Transverse colon (tissue), 4 donors: Measurements from ENCODE around the gene FAM241B. TPM values are rescaled to one million over a fixed set of nuclear protein-coding genes. Genes with fewer than 3 reads are reported as not detected.
A peak's percentile ranks its signal among the peaks of the same experiment; 100 is the strongest.

Experiments used
- DNase-seq: peaks from one replicate; pipeline ENCODE4 v3.0.0-alpha.2; 2019
- H3K27ac ChIP-seq, 4 donors: fragments of 200-600 bp; sonication (generic); 2 replicates each; pipeline ENCODE4 v1.5.1; 2016 to 2018; ENCODE audit warnings: inconsistent platforms in 4 of 4
- H3K27me3 ChIP-seq: fragments of 200-600 bp; sonication (generic); 2 replicates; pipeline ENCODE4 v1.5.1; 2017; ENCODE audit warnings: inconsistent platforms
- H3K36me3 ChIP-seq, 4 donors: fragments of 200-600 bp; sonication (generic); 2 replicates each; pipeline ENCODE4 v1.5.1; 2017 to 2019; ENCODE audit warnings: inconsistent platforms in 4 of 4
- H3K4me1 ChIP-seq, 4 donors: fragments of 200-600 bp; sonication (generic); 2 replicates each; pipeline ENCODE4 v1.5.1; 2017 to 2020; ENCODE audit warnings: inconsistent platforms in 4 of 4
- H3K4me3 ChIP-seq, 4 donors: fragments of 200-600 bp; sonication (generic); 1 replicate in 1 of 4; 2 replicates in 3 of 4; pipeline versions ENCODE4 v1.5.1 to v1.6.1; 2017 to 2019; ENCODE audit warnings: inconsistent platforms in 4 of 4
- H3K9me3 ChIP-seq, 2 donors: fragments of 200-600 bp; sonication (generic); 2 replicates each; pipeline ENCODE4 v1.5.1; 2017 to 2019; ENCODE audit warnings: inconsistent platforms in 2 of 2
- CTCF ChIP-seq, 5 experiments: fragments of 200-600 bp in 3 of 5; fragments of 450-650 bp in 2 of 5; sonication (generic) in 3 of 5; IDR thresholded peaks; 1 replicate in 2 of 5; 2 replicates in 3 of 5; pipeline ENCODE4 v1.5.1; 2016 to 2017; ENCODE audit warnings: antibody characterized with exemption in 5 of 5, inconsistent platforms in 3 of 5, mild to moderate bottlenecking in 2 of 5, moderate library complexity in 1 of 5
- EP300 ChIP-seq: sonication (generic); formaldehyde crosslinking; IDR thresholded peaks from one replicate; pipeline ENCODE4 v1.6.1; 2017; ENCODE audit warnings: antibody characterized with exemption, low read depth
- POLR2A ChIP-seq: fragments of 450-650 bp; IDR thresholded peaks from one replicate; pipeline ENCODE4 v1.6.1; 2016; ENCODE audit warnings: antibody characterized with exemption, mild to moderate bottlenecking, moderate library complexity
- POLR2AphosphoS5 ChIP-seq, 3 donors: sonication (generic); formaldehyde crosslinking; IDR thresholded peaks; one replicate each; pipeline ENCODE4 v1.6.1; 2016; ENCODE audit warnings: antibody characterized with exemption in 3 of 3
- WGBS, 2 donors: methylation state at CpG; one replicate each; pipeline ENCODE4 v1.1.5; 2018; ENCODE audit warnings: low coverage in 1 of 2; 5-methylcytosine and 5-hydroxymethylcytosine counted together
- in situ Hi-C, 4 donors: fragments of 200-750 bp; cut with MboI; loops; one replicate each; pipeline versions ENCODE4 v1.15.0 to v1.15.1; 2017; ENCODE audit warnings: low sequenced_read_pairs in 3 of 4, low pct_ligation_motif_present in 1 of 4, low pct_unique_long_range_greater_than_20kb in 1 of 4
- intact Hi-C: fragments of 100-400 bp; cut with DNase I; formaldehyde crosslinking; loops from one replicate; pipeline ENCODE4 v1.15.1; 2023; ENCODE audit warnings: low total_unique reads
- total RNA-seq, 4 donors: library from RNA; depleted of rRNA; stranded (reverse); fragments of >200 nt; gene quantifications; one replicate each; pipeline ENCODE4 v1.1.0, GENCODE V29; 2016

The FAM241B gene
- total RNA-seq = 1 to 10 TPM in 1 of 4 donors, under 1 TPM in 1, not detected in 2; 0.95 to 1.4 TPM

- intact Hi-C loops = no loop called here
- Histone ChIP-seq H3K27me3 (peaks cover 3% of the 10 kb centered on the region), H3K36me3 (no peaks in the 10 kb centered on the region), H3K27ac (peak within 1 kb of the TSS in 3 of 4 donors; percentile 64 to 67 (median 64)), H3K4me3 (peak within 1 kb of the TSS; percentile 36 to 76 (median 66)), H3K4me1 (peaks cover 0 to 13% (median 7%) of the 10 kb centered on the region in 4 donors), H3K9me3 (no peaks in the 10 kb centered on the region)
- TF ChIP-seq CTCF (IDR thresholded peaks at IDR 0.05) (peak; percentile 90 to 100 (median 99)), POLR2AphosphoS5 (IDR thresholded peaks at IDR 0.05) (peak in 1 of 3 donors; percentile 11), POLR2A (no peak)
- 6% methylated on average over 65 of the region's 72 CpGs; no CpG with 5 or more reads in 1 of the 2 donors for WGBS, 2 donors
- in situ Hi-C loops = loop anchor here (10.0 to 25.0 kb wide), 6 partner anchors 118 to 393 kb away; partner anchors contain the start of gene TACR2 (in 3 of the 4)
- peak; percentile 84 for DNase-seq
These were observed at the start of gene FAM241B for GRCh38 chr10:69629897-69630650. TSS of gene FAM241B (plus strand) at chr10:69630247. CDS start at chr10:69631744, 1,497 bp downstream.

GRCh38 chr10:69580435-69580834 lies 49.6 kb upstream of the FAM241B start:
- intact Hi-C loops = no loop called here
- Histone ChIP-seq H3K9me3 (no peaks in the 10 kb centered on the region), H3K36me3 (no peaks in the 10 kb centered on the region), H3K4me1 (no peaks in the 10 kb centered on the region), H3K27ac (no peak overlapping the region), H3K4me3 (no peak overlapping the region), H3K27me3 (peaks cover 61% of the 10 kb centered on the region)
- 74 to 79% methylated on average over 5 of the region's 5 CpGs for WGBS, 2 donors
- TF ChIP-seq EP300 (no peak), CTCF (IDR thresholded peaks at IDR 0.05) (no peak), POLR2AphosphoS5 (IDR thresholded peaks at IDR 0.05) (no peak), POLR2A (no peak)
- DNase-seq = no peak
- in situ Hi-C loops = no loop called here

GRCh38 chr10:69583106-69583505 lies 46.9 kb upstream of the FAM241B start:
- in situ Hi-C loops (no loop called here), intact Hi-C loops (no loop called here)
- DNase-seq = no peak
- Histone ChIP-seq H3K4me3 (no peak overlapping the region), H3K27ac (no peak overlapping the region), H3K27me3 (peaks cover 34% of the 10 kb centered on the region), H3K36me3 (no peaks in the 10 kb centered on the region), H3K9me3 (no peaks in the 10 kb centered on the region), H3K4me1 (no peaks in the 10 kb centered on the region)
- TF ChIP-seq POLR2AphosphoS5 (IDR thresholded peaks at IDR 0.05) (no peak), POLR2A (no peak), CTCF (IDR thresholded peaks at IDR 0.05) (no peak), EP300 (no peak)
- WGBS, 2 donors = 15 to 40% methylated on average over 1 to 2 of the region's 2 CpGs

- H3K36me3 ChIP-seq = no peaks in the 10 kb centered on the region
- no peaks in the 10 kb centered on the region for H3K4me1 ChIP-seq
- no peak overlapping the region for H3K4me3 ChIP-seq
- H3K27ac ChIP-seq = no peak overlapping the region
- intact Hi-C loops (no loop called here), in situ Hi-C loops (no loop called here)
- no peak for DNase-seq
- no peak for TF ChIP-seq POLR2AphosphoS5 (IDR thresholded peaks at IDR 0.05)
- no peak for TF ChIP-seq CTCF (IDR thresholded peaks at IDR 0.05)
- TF ChIP-seq EP300 = no peak
- TF ChIP-seq POLR2A = no peak
- 81 to 82% methylated on average over 3 of the region's 3 CpGs for WGBS, 2 donors
- peaks cover 19% of the 10 kb centered on the region for H3K27me3 ChIP-seq
- no peaks in the 10 kb centered on the region for H3K9me3 ChIP-seq
These were observed 45.4 kb upstream of the FAM241B start for GRCh38 chr10:69584624-69585023.
